H9 (cell line): ENCODE data around the gene PPP1R8. TPM values are rescaled to one million over a fixed set of nuclear protein-coding genes. Genes with fewer than 3 reads are reported as not detected.

ENCODE experiments used
- DNase-seq: peaks from one replicate; pipeline ENCODE4 v3.0.0-alpha.2; 2017
- H2AFZ ChIP-seq: one replicate; pipeline ENCODE4 v1.6.1; 2013; ENCODE audit warnings: mild to moderate bottlenecking, low read length, control low read depth, moderate library complexity
- H2AK5ac ChIP-seq: 2 replicates; pipeline ENCODE4 v1.6.1; 2013; ENCODE audit warnings: low read length, control low read depth, mixed read lengths; ENCODE audit not compliant: insufficient read length
- H2BK120ac ChIP-seq: one replicate; pipeline ENCODE4 v1.6.1; 2013; ENCODE audit warnings: low read depth, mild to moderate bottlenecking, low read length, control low read depth, inconsistent platforms; ENCODE audit not compliant: poor library complexity, severe bottlenecking
- H2BK12ac ChIP-seq: 2 replicates; pipeline ENCODE4 v1.6.1; 2013; ENCODE audit warnings: low read length, control low read depth, mixed read lengths, low read depth; ENCODE audit not compliant: insufficient read length
- H2BK15ac ChIP-seq: 2 replicates; pipeline ENCODE4 v1.6.1; 2013; ENCODE audit warnings: low read depth, low read length, control low read depth
- H2BK20ac ChIP-seq: one replicate; pipeline ENCODE4 v1.6.1; 2013; ENCODE audit warnings: low read depth, mild to moderate bottlenecking, low read length, control low read depth, inconsistent platforms; ENCODE audit not compliant: poor library complexity, severe bottlenecking
- H2BK5ac ChIP-seq: 2 replicates; pipeline ENCODE4 v1.6.1; 2013; ENCODE audit warnings: low read length, control low read depth, mixed read lengths; ENCODE audit not compliant: insufficient read length
- H3K14ac ChIP-seq: 2 replicates; pipeline ENCODE4 v1.6.1; 2013; ENCODE audit warnings: low read length, control low read depth; ENCODE audit not compliant: insufficient read depth
- H3K18ac ChIP-seq: 2 replicates; pipeline ENCODE4 v1.6.1; 2013; ENCODE audit warnings: low read depth, mild to moderate bottlenecking, mixed read lengths, low read length, control low read depth; ENCODE audit not compliant: insufficient read length
- H3K23ac ChIP-seq: 2 replicates; pipeline ENCODE4 v1.6.1; 2013; ENCODE audit warnings: low read length, control low read depth, mixed read lengths, low read depth; ENCODE audit not compliant: insufficient read length
- H3K23me2 ChIP-seq: 2 replicates; pipeline ENCODE4 v1.6.1; 2013; ENCODE audit warnings: low read depth, mild to moderate bottlenecking, mixed read lengths, low read length, control low read depth; ENCODE audit not compliant: insufficient read length, poor library complexity, severe bottlenecking
- H3K27ac ChIP-seq: 2 replicates; pipeline ENCODE4 v1.5.1; 2013; ENCODE audit warnings: low read length, control low read depth, mixed read lengths, low read depth; ENCODE audit not compliant: insufficient read length
- H3K27me3 ChIP-seq: 2 replicates; pipeline ENCODE4 v1.6.1; 2013; ENCODE audit warnings: low read length, control low read depth, inconsistent platforms; ENCODE audit not compliant: insufficient read depth
- H3K4ac ChIP-seq: 2 replicates; pipeline ENCODE4 v1.6.1; 2013; ENCODE audit warnings: low read depth, mild to moderate bottlenecking, control low read depth, inconsistent platforms, low read length, moderate library complexity
- H3K4me1 ChIP-seq: 2 replicates; pipeline ENCODE4 v1.6.1; 2013; ENCODE audit warnings: low read length, control low read depth, inconsistent platforms; ENCODE audit not compliant: insufficient read depth
- H3K4me2 ChIP-seq: 2 replicates; pipeline ENCODE4 v1.6.1; 2013; ENCODE audit warnings: low read length, control low read depth, mixed read lengths; ENCODE audit not compliant: insufficient read length, insufficient read depth
- H3K56ac ChIP-seq: 2 replicates; pipeline ENCODE4 v1.6.1; 2013; ENCODE audit warnings: low read depth, mild to moderate bottlenecking, mixed read lengths, low read length, control low read depth; ENCODE audit not compliant: insufficient read length
- H3K79me1 ChIP-seq: 2 replicates; pipeline ENCODE4 v1.6.1; 2013; ENCODE audit warnings: low read depth, mild to moderate bottlenecking, moderate library complexity, low read length, control low read depth, inconsistent platforms; ENCODE audit not compliant: insufficient read depth, poor library complexity, severe bottlenecking
- H3K79me2 ChIP-seq: 2 replicates; pipeline ENCODE4 v1.6.1; 2013; ENCODE audit warnings: low read length, control low read depth, inconsistent platforms; ENCODE audit not compliant: insufficient read depth
- H3K9ac ChIP-seq: 2 replicates; pipeline ENCODE4 v1.6.1; 2013; ENCODE audit warnings: low read length, control low read depth, mixed read lengths; ENCODE audit not compliant: insufficient read length; ENCODE audit errors: extremely low read depth
- H3K9me3 ChIP-seq: one replicate; pipeline ENCODE4 v1.6.1; 2013; ENCODE audit warnings: low read depth, low read length, inconsistent platforms; ENCODE audit not compliant: control insufficient read depth
- H3T11ph ChIP-seq: one replicate; pipeline ENCODE4 v1.6.1; 2013; ENCODE audit warnings: mild to moderate bottlenecking, low read length, control low read depth, inconsistent platforms
- H4K20me1 ChIP-seq: one replicate; pipeline ENCODE4 v1.6.1; 2013; ENCODE audit not compliant: control insufficient read depth, insufficient read length, insufficient read depth
- H4K5ac ChIP-seq: 2 replicates; pipeline ENCODE4 v1.6.1; 2013; ENCODE audit warnings: low read depth, mild to moderate bottlenecking, mixed read lengths, low read length, control low read depth; ENCODE audit not compliant: insufficient read length
- H4K8ac ChIP-seq: replicated peaks from 2 replicates; pipeline ENCODE4 v1.6.1; 2013; ENCODE audit warnings: low read length, control low read depth, mixed read lengths, low read depth; ENCODE audit not compliant: insufficient read length
- H4K91ac ChIP-seq: 2 replicates; pipeline ENCODE4 v1.6.1; 2013; ENCODE audit warnings: low read depth, mild to moderate bottlenecking, moderate library complexity, mixed read lengths, low read length, control low read depth; ENCODE audit not compliant: insufficient read length
- H3K27ac Mint-ChIP-seq, 3 experiments: 2 replicates in 2 of 3; 3 replicates in 1 of 3; pipeline ENCODE4 v1.8.0; 2020 to 2021; ENCODE audit warnings: mixed read lengths in 3 of 3, mild to moderate bottlenecking in 1 of 3, moderate library complexity in 1 of 3
- H3K27me3 Mint-ChIP-seq: 2 replicates; pipeline ENCODE4 v1.8.0; 2021; ENCODE audit warnings: low read depth, mild to moderate bottlenecking, moderate library complexity, mixed read lengths
- H3K36me3 Mint-ChIP-seq, 3 experiments: 2 replicates in 2 of 3; 3 replicates in 1 of 3; pipeline ENCODE4 v1.8.0; 2020 to 2021; ENCODE audit warnings: low read depth in 3 of 3, mixed read lengths in 3 of 3; ENCODE audit not compliant: insufficient read depth in 1 of 3
- H3K4me1 Mint-ChIP-seq, 2 experiments: 2 replicates each; pipeline ENCODE4 v1.8.0; 2020; ENCODE audit warnings: mixed read lengths in 2 of 2
- H3K4me3 Mint-ChIP-seq, 2 experiments: 2 replicates in 1 of 2; 3 replicates in 1 of 2; pipeline ENCODE4 v1.8.0; 2020 to 2021; ENCODE audit warnings: mild to moderate bottlenecking in 2 of 2, mixed read lengths in 2 of 2, moderate library complexity in 1 of 2
- H3K9me3 Mint-ChIP-seq, 2 experiments: 2 replicates in 1 of 2; 3 replicates in 1 of 2; pipeline ENCODE4 v1.8.0; 2020; ENCODE audit warnings: mild to moderate bottlenecking in 2 of 2, mixed read lengths in 2 of 2, moderate library complexity in 1 of 2
- WGBS: extraction: QIAGEN DNeasy Blood & Tissue Kit; methylation state at CpG from one replicate; pipeline ENCODE4 v1.1.7; 2013; ENCODE audit warnings: missing lambda C conversion rate, low lambda C conversion rate, mixed read lengths; ENCODE audit not compliant: insufficient read length; ENCODE audit errors: extremely low coverage; 5-methylcytosine and 5-hydroxymethylcytosine counted together
- long read RNA-seq: library from polyadenylated mRNA; unstranded; transcript quantifications from one replicate; pipeline ENCODE4 v2.0.0, GENCODE V29; 2020
- total RNA-seq: library from RNA; stranded (reverse); gene quantifications from 2 replicates; pipeline ENCODE4 v1.2.1, GENCODE V29; 2021
- TF ChIP-seq, protein P1 (sequence below): fragments of 200-600 bp; sonication (generic); conservative IDR thresholded peaks from 3 replicates; pipeline ENCODE4 v1.8.0; 2021; ENCODE audit warnings: antibody characterized with exemption, mild to moderate bottlenecking

Gene PPP1R8
- 58.8 and 59.9 TPM in 2 replicates for total RNA-seq
- long read RNA-seq, partial matches to known transcripts, result 7 of 10 reads
- long read RNA-seq, other reads (novel, unspliced or antisense), result 0 of 10 reads

DNA sequence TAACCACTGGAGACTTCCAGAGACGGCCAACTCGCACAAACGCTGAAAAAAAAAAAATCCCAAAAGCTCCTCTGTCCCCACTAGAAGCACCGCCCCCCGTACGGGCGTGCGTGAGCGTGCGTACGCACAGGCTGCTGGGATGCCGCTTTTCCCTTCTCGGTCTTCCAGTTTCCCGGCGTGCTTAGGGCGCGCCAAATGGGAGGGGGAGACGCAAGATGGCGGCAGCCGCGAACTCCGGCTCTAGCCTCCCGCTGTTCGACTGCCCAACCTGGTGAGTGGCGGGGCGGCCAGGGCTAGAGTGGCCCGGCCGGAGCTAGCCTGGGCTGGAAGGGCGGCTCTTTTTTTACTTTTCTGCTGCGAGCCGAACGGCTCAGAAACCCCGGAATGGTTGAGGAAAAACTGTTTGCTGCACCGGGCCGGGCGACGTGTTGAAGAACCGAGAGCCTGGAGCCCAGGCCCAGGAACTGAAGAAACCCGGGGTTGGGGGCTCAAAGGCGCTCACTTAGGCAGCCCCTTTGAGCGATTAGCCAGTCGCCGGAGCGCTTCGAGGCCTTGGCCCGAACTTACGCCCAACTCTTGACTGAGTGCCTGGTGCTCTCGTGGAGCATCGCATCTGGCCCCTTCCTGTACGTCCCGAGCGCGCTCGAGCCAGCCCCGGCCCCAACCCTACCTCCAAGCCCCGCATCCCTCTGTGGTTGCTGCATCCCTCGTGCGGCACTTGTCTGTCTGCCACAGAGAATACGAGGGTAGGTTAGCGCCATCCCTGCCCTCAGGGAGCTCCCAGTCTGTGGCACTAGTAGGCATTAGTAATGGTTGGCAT, at the start of gene PPP1R8:
Gene PPP1R8 (plus strand): TSS at position 162 of the 820 bp plus-strand sequence. CDS start 54 bp downstream, at position 216.
- Histone ChIP-seq H3K27ac (peak within 1 kb of the TSS; percentile 71), H2AK5ac (peak within 1 kb of the TSS; percentile 42), H4K5ac (peak within 1 kb of the TSS; percentile 99), H3K4ac (peak within 1 kb of the TSS; percentile 84), H3K27me3 (no peaks in the 10 kb centered on the region), H3K18ac (peak within 1 kb of the TSS; percentile 98), H2BK120ac (peak within 1 kb of the TSS; percentile 95), H3T11ph (no peak within 1 kb of the TSS), H3K79me1 (peaks cover 6% of the 10 kb centered on the region), H3K4me2 (peak within 1 kb of the TSS; percentile 97), H4K8ac (no peak within 1 kb of the TSS), H3K4me1 (no peaks in the 10 kb centered on the region), H3K9me3 (no peaks in the 10 kb centered on the region), H2AFZ (no peak within 1 kb of the TSS), H2BK15ac (peak within 1 kb of the TSS; percentile 87; the same call in 1 of the 2 replicates), H3K56ac (peak within 1 kb of the TSS; percentile 56), H2BK5ac (peak within 1 kb of the TSS; percentile 96), H4K20me1 (no peaks in the 10 kb centered on the region), H3K79me2 (peaks cover 23% of the 10 kb centered on the region), H3K23me2 (no peaks in the 10 kb centered on the region), H3K14ac (peak within 1 kb of the TSS; percentile 95), H4K91ac (peak within 1 kb of the TSS; percentile 97), H2BK20ac (no peak within 1 kb of the TSS), H3K23ac (no peak within 1 kb of the TSS), H2BK12ac (peak within 1 kb of the TSS; percentile 96), H3K9ac (peak within 1 kb of the TSS; percentile 97)
- H3K27ac Mint-ChIP-seq, result peak within 1 kb of the TSS; percentile 98 to 100 (median 99)
- peak within 1 kb of the TSS; percentile 94 to 95 for H3K4me3 Mint-ChIP-seq
- TF ChIP-seq, protein P1, sequence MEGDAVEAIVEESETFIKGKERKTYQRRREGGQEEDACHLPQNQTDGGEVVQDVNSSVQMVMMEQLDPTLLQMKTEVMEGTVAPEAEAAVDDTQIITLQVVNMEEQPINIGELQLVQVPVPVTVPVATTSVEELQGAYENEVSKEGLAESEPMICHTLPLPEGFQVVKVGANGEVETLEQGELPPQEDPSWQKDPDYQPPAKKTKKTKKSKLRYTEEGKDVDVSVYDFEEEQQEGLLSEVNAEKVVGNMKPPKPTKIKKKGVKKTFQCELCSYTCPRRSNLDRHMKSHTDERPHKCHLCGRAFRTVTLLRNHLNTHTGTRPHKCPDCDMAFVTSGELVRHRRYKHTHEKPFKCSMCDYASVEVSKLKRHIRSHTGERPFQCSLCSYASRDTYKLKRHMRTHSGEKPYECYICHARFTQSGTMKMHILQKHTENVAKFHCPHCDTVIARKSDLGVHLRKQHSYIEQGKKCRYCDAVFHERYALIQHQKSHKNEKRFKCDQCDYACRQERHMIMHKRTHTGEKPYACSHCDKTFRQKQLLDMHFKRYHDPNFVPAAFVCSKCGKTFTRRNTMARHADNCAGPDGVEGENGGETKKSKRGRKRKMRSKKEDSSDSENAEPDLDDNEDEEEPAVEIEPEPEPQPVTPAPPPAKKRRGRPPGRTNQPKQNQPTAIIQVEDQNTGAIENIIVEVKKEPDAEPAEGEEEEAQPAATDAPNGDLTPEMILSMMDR, result no peak
- whole genome bisulfite sequencing, result no CpG with 5 or more reads among the region's 60 CpGs
- DNase-seq, result peak; percentile 96
- H3K4me1 Mint-ChIP-seq, result peaks cover 11 to 14% of the 10 kb centered on the region in 2 experiments
- no peaks in the 10 kb centered on the region for H3K9me3 Mint-ChIP-seq
- no peaks in the 10 kb centered on the region for H3K27me3 Mint-ChIP-seq
- H3K36me3 Mint-ChIP-seq, result peaks cover 8 to 29% (median 21%) of the 10 kb centered on the region in 3 experiments; a peak in 6 of 7 replicates
